ENCODE measurements around the gene CHRDL1.

Gene CHRDL1

GRCh38 chrX:110759785-110760184 is 35.8 kb downstream of the CHRDL1 start:
- DNase-seq (ENCODE audit: low read depth): no peak
- no peak for TF ChIP-seq CTCF (IDR thresholded peaks at IDR 0.05; ENCODE audit: control insufficient read depth, extremely low read depth, insufficient read depth)
- H3K4me3 ChIP-seq (ENCODE audit: low read depth, low read length): no peak overlapping the region

GRCh38 chrX:110758781-110759422 is 36.7 kb downstream of the CHRDL1 start:
- TF ChIP-seq CTCF (IDR thresholded peaks at IDR 0.05; ENCODE audit: control insufficient read depth, extremely low read depth, insufficient read depth): no peak
- no peak for DNase-seq (ENCODE audit: low read depth)

GRCh38 chrX:110755611-110756010 is 40.0 kb downstream of the CHRDL1 start:
- no peak for TF ChIP-seq CTCF (IDR thresholded peaks at IDR 0.05; ENCODE audit: control insufficient read depth, extremely low read depth, insufficient read depth)
- no peak overlapping the region for H3K4me3 ChIP-seq (ENCODE audit: low read depth, low read length)
- DNase-seq (ENCODE audit: low read depth): no peak

More at GRCh38 chrX:110758781-110759422, 36.7 kb downstream of the CHRDL1 start:
- H3K4me3 ChIP-seq (ENCODE audit: low read depth, low read length): no peak overlapping the region

DNA sequence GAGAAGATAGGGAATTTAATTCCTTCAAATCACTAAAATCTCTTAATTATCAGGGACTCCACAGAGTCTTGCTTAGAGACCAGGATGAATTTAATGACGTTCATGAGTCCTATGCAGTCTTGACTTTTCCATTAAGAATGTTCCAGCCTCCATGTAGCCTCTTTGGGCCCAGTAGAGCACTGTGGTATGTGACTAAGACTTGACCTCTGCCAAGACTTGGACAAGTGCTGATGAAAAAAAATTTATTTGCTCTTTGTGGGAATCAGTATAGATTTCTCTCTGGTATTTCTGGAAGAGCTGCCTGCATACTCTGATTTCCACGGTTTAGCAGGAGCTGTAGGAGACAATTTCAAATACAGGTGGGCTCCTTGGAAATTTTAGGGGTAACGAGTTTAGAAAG is 40.6 kb downstream of the CHRDL1 start:
- H3K4me3 ChIP-seq (ENCODE audit: low read depth, low read length): no peak overlapping the region
- no peak for TF ChIP-seq CTCF (IDR thresholded peaks at IDR 0.05; ENCODE audit: control insufficient read depth, extremely low read depth, insufficient read depth)
- DNase-seq (ENCODE audit: low read depth): no peak

GRCh38 chrX:110750526-110751189 is 45.0 kb downstream of the CHRDL1 start:
- no peak overlapping the region for H3K4me3 ChIP-seq (ENCODE audit: low read depth, low read length)
- TF ChIP-seq CTCF (IDR thresholded peaks at IDR 0.05; ENCODE audit: control insufficient read depth, extremely low read depth, insufficient read depth): no peak
- no peak for DNase-seq (ENCODE audit: low read depth)

GRCh38 chrX:110748256-110748806 is 47.3 kb downstream of the CHRDL1 start:
- DNase-seq (ENCODE audit: low read depth): no peak
- TF ChIP-seq CTCF (IDR thresholded peaks at IDR 0.05; ENCODE audit: control insufficient read depth, extremely low read depth, insufficient read depth): no peak
- no peak overlapping the region for H3K4me3 ChIP-seq (ENCODE audit: low read depth, low read length)
